GM10266 (cell line): ENCODE results near the gene UNC5B.

ENCODE experiments used
- DNase-seq: peaks from one replicate; pipeline ENCODE4 v3.0.0; 2012; ENCODE audit errors: extremely low spot score
- TF ChIP-seq, protein P1 (sequence below): IDR thresholded peaks from 2 replicates; pipeline ENCODE4 v1.5.1; 2012; ENCODE audit warnings: mild to moderate bottlenecking, low read depth; ENCODE audit not compliant: control insufficient read depth, insufficient read depth; ENCODE audit errors: missing control alignments

UNC5B gene

GRCh38 chr10:71257319-71257997 lies 45.1 kb downstream of the UNC5B start:
- TF ChIP-seq, protein P1, sequence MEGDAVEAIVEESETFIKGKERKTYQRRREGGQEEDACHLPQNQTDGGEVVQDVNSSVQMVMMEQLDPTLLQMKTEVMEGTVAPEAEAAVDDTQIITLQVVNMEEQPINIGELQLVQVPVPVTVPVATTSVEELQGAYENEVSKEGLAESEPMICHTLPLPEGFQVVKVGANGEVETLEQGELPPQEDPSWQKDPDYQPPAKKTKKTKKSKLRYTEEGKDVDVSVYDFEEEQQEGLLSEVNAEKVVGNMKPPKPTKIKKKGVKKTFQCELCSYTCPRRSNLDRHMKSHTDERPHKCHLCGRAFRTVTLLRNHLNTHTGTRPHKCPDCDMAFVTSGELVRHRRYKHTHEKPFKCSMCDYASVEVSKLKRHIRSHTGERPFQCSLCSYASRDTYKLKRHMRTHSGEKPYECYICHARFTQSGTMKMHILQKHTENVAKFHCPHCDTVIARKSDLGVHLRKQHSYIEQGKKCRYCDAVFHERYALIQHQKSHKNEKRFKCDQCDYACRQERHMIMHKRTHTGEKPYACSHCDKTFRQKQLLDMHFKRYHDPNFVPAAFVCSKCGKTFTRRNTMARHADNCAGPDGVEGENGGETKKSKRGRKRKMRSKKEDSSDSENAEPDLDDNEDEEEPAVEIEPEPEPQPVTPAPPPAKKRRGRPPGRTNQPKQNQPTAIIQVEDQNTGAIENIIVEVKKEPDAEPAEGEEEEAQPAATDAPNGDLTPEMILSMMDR = no peak
- DNase-seq = no peak

GRCh38 chr10:71258046-71258445 lies 45.7 kb downstream of the UNC5B start:
- TF ChIP-seq, protein P1 = no peak
- no peak for DNase-seq

GRCh38 chr10:71258446-71259145 lies 46.2 kb downstream of the UNC5B start:
- DNase-seq = no peak
- TF ChIP-seq, protein P1 = no peak

- no peak for DNase-seq
- TF ChIP-seq, protein P1 = no peak
Measured at GRCh38 chr10:71259282-71259681, 46.9 kb downstream of the UNC5B start.

DNA sequence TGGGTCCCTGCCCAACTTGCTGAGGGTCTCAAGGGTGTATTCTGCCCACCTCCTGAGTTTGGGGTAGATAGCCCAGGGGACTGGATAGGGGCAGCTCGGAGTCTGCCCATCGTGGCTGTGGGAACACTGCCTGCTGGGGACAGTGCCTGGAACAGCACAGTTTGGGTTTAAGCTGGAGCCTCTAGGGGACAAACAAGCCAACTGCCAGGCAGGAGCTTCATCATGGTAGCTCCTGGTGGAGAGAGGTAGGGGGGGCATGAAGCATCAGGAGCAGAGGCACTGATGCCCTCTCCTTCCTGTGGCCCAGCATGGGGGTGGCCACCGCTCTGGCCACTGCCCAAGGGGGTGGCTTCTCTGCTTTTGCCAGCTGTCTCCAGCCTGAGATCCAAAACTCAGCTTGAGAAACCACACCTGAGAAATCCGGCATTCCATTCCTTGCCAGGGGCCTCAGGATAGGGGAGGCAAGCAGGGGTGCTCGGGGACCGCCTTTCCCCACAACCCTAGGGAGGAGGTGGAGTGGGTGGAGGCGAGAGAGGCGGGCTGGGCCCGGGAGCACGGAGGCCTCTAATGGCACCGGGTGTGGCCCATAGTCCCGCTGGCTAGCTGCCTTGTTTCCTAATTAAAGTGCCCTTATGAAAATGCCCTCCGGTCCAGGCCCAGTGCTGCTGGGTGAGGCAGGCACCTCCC lies 47.6 kb downstream of the UNC5B start:
- TF ChIP-seq, protein P1 = no peak
- DNase-seq = no peak

DNA sequence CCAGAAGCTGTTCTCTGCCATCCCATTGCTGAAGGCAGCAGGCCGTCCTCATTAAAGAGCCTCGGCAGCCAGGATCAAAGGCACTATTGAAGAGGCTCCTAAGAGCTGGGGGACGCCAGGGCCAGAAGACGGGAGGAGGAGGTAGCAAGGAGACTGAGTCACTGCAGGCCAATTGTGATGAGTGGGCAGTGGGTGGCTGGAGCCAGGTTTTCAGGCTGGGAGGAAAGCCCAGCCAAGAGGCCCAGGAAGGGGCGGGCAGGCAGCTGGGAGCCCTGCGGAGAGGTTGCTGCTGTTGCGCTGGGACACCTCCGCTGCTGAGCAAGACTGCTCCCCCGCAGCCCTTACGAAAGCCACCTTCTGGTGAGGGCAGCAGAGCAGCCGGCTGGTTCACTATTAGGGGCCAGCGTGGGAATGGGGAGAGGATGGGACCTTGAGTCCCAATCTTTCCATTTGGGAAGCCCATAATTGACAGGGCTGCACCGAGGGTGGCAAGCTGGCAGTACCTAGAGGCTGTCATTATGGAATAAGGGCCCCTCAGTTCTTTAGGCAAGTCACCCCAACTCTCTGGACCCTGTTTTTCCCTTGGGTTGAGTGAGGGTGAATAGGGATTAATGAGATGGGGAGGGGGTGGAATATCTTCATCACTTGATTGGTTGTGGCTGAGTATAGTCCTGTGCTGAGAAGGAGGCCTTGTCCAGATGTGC lies 48.4 kb downstream of the UNC5B start:
- TF ChIP-seq, protein P1 = no peak
- no peak for DNase-seq
